GM21723 (cell line): Measurements from ENCODE around the gene TDRD9.

Source experiments
- ATAC-seq: cut with Tn5 transposase; IDR thresholded peaks from one replicate; pipeline ENCODE4 v1.9.1; 2021; ENCODE audit warnings: mild to moderate bottlenecking, moderate library complexity; ENCODE audit not compliant: unreplicated experiment

Gene TDRD9

GRCh38 chr14:104064003-104064402, 135.7 kb downstream of the TDRD9 start:
- ATAC-seq = no peak

- no peak for ATAC-seq
Measured at GRCh38 chr14:104066279-104066678, 138.0 kb downstream of the TDRD9 start.

GRCh38 chr14:104066719-104067295, 138.6 kb downstream of the TDRD9 start:
- ATAC-seq = no peak

- ATAC-seq = no peak
Measured at GRCh38 chr14:104069541-104069940, 141.3 kb downstream of the TDRD9 start.

GRCh38 chr14:104072586-104072985, 144.3 kb downstream of the TDRD9 start:
- no peak for ATAC-seq

- ATAC-seq = no peak
Measured at GRCh38 chr14:104073764-104074163, 145.5 kb downstream of the TDRD9 start.

- no peak for ATAC-seq
Measured at GRCh38 chr14:104075530-104076151, 147.4 kb downstream of the TDRD9 start.

- ATAC-seq = no peak
Measured at GRCh38 chr14:104076743-104077142, 148.5 kb downstream of the TDRD9 start.

GRCh38 chr14:104078031-104078455, 149.8 kb downstream of the TDRD9 start:
- ATAC-seq = peak; percentile 93

GRCh38 chr14:104080376-104081260, 152.4 kb downstream of the TDRD9 start:
- ATAC-seq = no peak

GRCh38 chr14:104081261-104081835, 153.1 kb downstream of the TDRD9 start:
- no peak for ATAC-seq

- ATAC-seq = no peak
Measured at GRCh38 chr14:104081951-104082464, 153.8 kb downstream of the TDRD9 start.

- ATAC-seq = no peak
Measured at GRCh38 chr14:104082807-104083206, 154.6 kb downstream of the TDRD9 start.

- ATAC-seq = no peak
Measured at GRCh38 chr14:104084251-104085002, 156.2 kb downstream of the TDRD9 start.

- ATAC-seq = no peak
Measured at GRCh38 chr14:104085032-104085888, 157.0 kb downstream of the TDRD9 start, which contains the start of gene ASPG. TSS of gene ASPG (plus strand) at chr14:104085700. CDS start at chr14:104085771, 71 bp downstream.

GRCh38 chr14:104085889-104086201, 157.6 kb downstream of the TDRD9 start:
- ATAC-seq = no peak

GRCh38 chr14:104086210-104086660, 158.0 kb downstream of the TDRD9 start:
- ATAC-seq = no peak

- ATAC-seq = no peak
Measured at GRCh38 chr14:104086661-104087461, 158.6 kb downstream of the TDRD9 start.

GRCh38 chr14:104087505-104087904, 159.2 kb downstream of the TDRD9 start:
- no peak for ATAC-seq
